Fibroblast of lung (primary cell): ENCODE results near the gene NT5DC3.

ENCODE experiments used
- CTCF ChIP-seq, 2 donors: IDR thresholded peaks in 1 of 2; conservative IDR thresholded peaks in 1 of 2; 1 replicate in 1 of 2; 2 replicates in 1 of 2; pipeline ENCODE4 v1.5.1; 2011 to 2012; ENCODE audit warnings: low read length in 2 of 2, control low read depth in 1 of 2, inconsistent platforms in 1 of 2, low read depth in 1 of 2, mild to moderate bottlenecking in 1 of 2
- EZH2 ChIP-seq: IDR thresholded peaks from 2 replicates; pipeline ENCODE4 v1.5.1; 2012; ENCODE audit warnings: low read length, control low read depth, mild to moderate bottlenecking; ENCODE audit errors: missing control alignments

- TF ChIP-seq CTCF (conservative IDR thresholded peaks at IDR 0.05 in 1 of 2, IDR thresholded peaks at IDR 0.05 in 1 of 2; ENCODE audit: low read depth in 1 of 2, low read length in 2 of 2), result no peak
- no peak for TF ChIP-seq EZH2
Measured at GRCh38 chr12:103814436-103814835, 26.6 kb downstream of the NT5DC3 start.
